ENCODE results near the gene PDHB. TPM values are rescaled to one million over a fixed set of nuclear protein-coding genes. Genes with fewer than 3 reads are reported as not detected.

The PDHB gene
- total and polyA plus RNA-seq, 10 donors = 46.6 to 82.1 (median 63.8) TPM

GRCh38 chr3:58429657-58430056 lies 4.0 kb downstream of the PDHB start:
- no peak overlapping the region for H3K4me3 ChIP-seq
- H3K27ac ChIP-seq = peak overlapping the region in 1 of 8 donors; percentile 14
- TF ChIP-seq POLR2AphosphoS5 (IDR thresholded peaks at IDR 0.05) = no peak
- TF ChIP-seq POLR2A (IDR thresholded peaks at IDR 0.05) = no peak
- no peak for TF ChIP-seq CTCF (IDR thresholded peaks at IDR 0.05 in 8 of 11, conservative IDR thresholded peaks at IDR 0.05 in 3 of 11)
- no peak for DNase-seq
- 0 to 81% (median 0%) methylated on average over 1 of the region's 1 CpG for WGBS, 5 donors
- H3K9me3 ChIP-seq = no peaks in the 10 kb centered on the region
- H3K36me3 ChIP-seq = peaks cover 7 to 80% (median 71%) of the 10 kb centered on the region in 6 donors
- no peaks in the 10 kb centered on the region for H3K27me3 ChIP-seq (replicated peaks in 1 of 7)
- peaks cover 9 to 45% (median 26%) of the 10 kb centered on the region in 6 donors for H3K4me1 ChIP-seq
- intact Hi-C loops (cut with DNase I; ENCODE audit: low total_unique reads) = loop anchor here (10.0 kb wide), 1 partner anchor 65 kb away; the partner anchor contains the start of gene KCTD6

GRCh38 chr3:58427661-58428361 lies 5.8 kb downstream of the PDHB start:
- intact Hi-C loops (cut with DNase I; ENCODE audit: low total_unique reads) = loop anchor here (10.0 kb wide), 1 partner anchor 67 kb away; the partner anchor contains the start of gene KCTD6
- Histone ChIP-seq H3K27me3 (replicated peaks in 1 of 7) (no peaks in the 10 kb centered on the region), H3K4me1 (peaks cover 9 to 31% (median 13%) of the 10 kb centered on the region in 6 donors), H3K27ac (no peak overlapping the region), H3K9me3 (no peaks in the 10 kb centered on the region), H3K4me3 (no peak overlapping the region), H3K36me3 (peaks cover 7 to 98% (median 86%) of the 10 kb centered on the region in 6 donors)
- 75 to 88% (median 81%) methylated on average over 7 of the region's 7 CpGs for WGBS, 5 donors
- TF ChIP-seq POLR2AphosphoS5 (IDR thresholded peaks at IDR 0.05) (no peak), POLR2A (IDR thresholded peaks at IDR 0.05) (no peak)
- no peak for DNase-seq

GRCh38 chr3:58425782-58426181 lies 7.8 kb downstream of the PDHB start:
- Histone ChIP-seq H3K4me3 (no peak overlapping the region), H3K27ac (no peak overlapping the region), H3K4me1 (peaks cover 0 to 12% (median 0%) of the 10 kb centered on the region in 6 donors), H3K36me3 (peaks cover 7 to 100% (median 90%) of the 10 kb centered on the region in 6 donors), H3K9me3 (no peaks in the 10 kb centered on the region), H3K27me3 (replicated peaks in 1 of 7) (no peaks in the 10 kb centered on the region)
- no peak for DNase-seq
- no peak for TF ChIP-seq POLR2A (IDR thresholded peaks at IDR 0.05)
- intact Hi-C loops (cut with DNase I; ENCODE audit: low total_unique reads) = loop anchor here (10.0 kb wide), 1 partner anchor 69 kb away; the partner anchor contains the start of gene KCTD6
- 72 to 86% (median 79%) methylated on average over 2 of the region's 2 CpGs for WGBS, 5 donors

- DNase-seq = no peak
- intact Hi-C loops (cut with DNase I; ENCODE audit: low total_unique reads) = loop anchor here (10.0 kb wide), 1 partner anchor 70 kb away; the partner anchor contains the start of gene KCTD6
- 71 to 92% (median 78%) methylated on average over 8 of the region's 8 CpGs for WGBS, 5 donors
- Histone ChIP-seq H3K4me3 (no peak overlapping the region), H3K36me3 (peaks cover 4 to 100% (median 81%) of the 10 kb centered on the region in 6 donors), H3K4me1 (peaks cover 0 to 11% (median 5%) of the 10 kb centered on the region in 6 donors), H3K9me3 (no peaks in the 10 kb centered on the region), H3K27ac (peak overlapping the region in 3 of 8 donors; percentile 2 to 39 (median 12)), H3K27me3 (replicated peaks in 1 of 7) (no peaks in the 10 kb centered on the region)
- TF ChIP-seq CTCF (IDR thresholded peaks at IDR 0.05 in 8 of 11, conservative IDR thresholded peaks at IDR 0.05 in 3 of 11) (no peak), POLR2AphosphoS5 (IDR thresholded peaks at IDR 0.05) (peak; percentile 19 to 54 (median 39)), POLR2A (IDR thresholded peaks at IDR 0.05) (no peak)
Measured at GRCh38 chr3:58424613-58425012, 9.0 kb downstream of the PDHB start.

- 78 to 91% (median 86%) methylated on average over 7 to 8 of the region's 8 CpGs for WGBS, 5 donors
- Histone ChIP-seq H3K4me1 (peaks cover 0 to 27% (median 18%) of the 10 kb centered on the region in 6 donors), H3K27ac (peak overlapping the region in 1 of 8 donors; percentile 49), H3K4me3 (no peak overlapping the region), H3K36me3 (peaks cover 2 to 100% (median 63%) of the 10 kb centered on the region in 6 donors), H3K9me3 (no peaks in the 10 kb centered on the region), H3K27me3 (replicated peaks in 1 of 7) (no peaks in the 10 kb centered on the region)
- DNase-seq = no peak
- peak in 1 of 3 donors; percentile 21 for TF ChIP-seq POLR2AphosphoS5 (IDR thresholded peaks at IDR 0.05)
- no peak for TF ChIP-seq CTCF (IDR thresholded peaks at IDR 0.05 in 8 of 11, conservative IDR thresholded peaks at IDR 0.05 in 3 of 11)
- intact Hi-C loops (cut with DNase I; ENCODE audit: low total_unique reads) = loop anchor here (10.0 kb wide), 1 partner anchor 72 kb away; the partner anchor contains the start of gene KCTD6
Measured at GRCh38 chr3:58422756-58423325, 10.8 kb downstream of the PDHB start.

All from spleen (tissue), 11 donors.